GM20000 (cell line): ENCODE measurements around the gene PCED1B.

Experiments used
- DNase-seq: peaks from one replicate; pipeline ENCODE4 v3.0.0; 2012; ENCODE audit warnings: low spot score
- TF ChIP-seq, protein P1 (sequence below): IDR thresholded peaks from 2 replicates; pipeline ENCODE4 v1.5.1; 2012; ENCODE audit warnings: mild to moderate bottlenecking, control low read depth; ENCODE audit errors: extremely low read depth, missing control alignments

PCED1B gene

GRCh38 chr12:47264951-47265350 is 185.5 kb downstream of the PCED1B start:
- no peak for DNase-seq

DNA sequence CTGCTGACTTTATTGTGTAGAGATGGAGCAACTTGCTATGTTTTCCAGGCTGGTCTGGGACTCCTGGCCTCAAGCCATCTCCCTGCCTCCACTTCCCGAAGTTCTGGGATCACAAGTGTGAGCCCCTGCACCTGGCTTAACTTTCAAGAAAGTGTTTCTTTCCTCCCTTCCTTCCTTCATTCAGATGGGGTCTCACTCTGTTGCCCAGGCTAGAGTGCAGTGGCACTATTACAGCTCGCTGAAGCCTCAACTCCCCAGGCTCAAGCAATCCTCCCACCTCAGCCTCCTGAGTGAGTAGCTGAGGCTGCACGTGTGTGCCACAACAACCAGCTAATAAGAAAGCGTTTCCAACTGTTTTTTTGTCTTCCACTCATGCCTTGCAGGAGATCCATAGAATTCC is 186.0 kb downstream of the PCED1B start:
- TF ChIP-seq, protein P1, sequence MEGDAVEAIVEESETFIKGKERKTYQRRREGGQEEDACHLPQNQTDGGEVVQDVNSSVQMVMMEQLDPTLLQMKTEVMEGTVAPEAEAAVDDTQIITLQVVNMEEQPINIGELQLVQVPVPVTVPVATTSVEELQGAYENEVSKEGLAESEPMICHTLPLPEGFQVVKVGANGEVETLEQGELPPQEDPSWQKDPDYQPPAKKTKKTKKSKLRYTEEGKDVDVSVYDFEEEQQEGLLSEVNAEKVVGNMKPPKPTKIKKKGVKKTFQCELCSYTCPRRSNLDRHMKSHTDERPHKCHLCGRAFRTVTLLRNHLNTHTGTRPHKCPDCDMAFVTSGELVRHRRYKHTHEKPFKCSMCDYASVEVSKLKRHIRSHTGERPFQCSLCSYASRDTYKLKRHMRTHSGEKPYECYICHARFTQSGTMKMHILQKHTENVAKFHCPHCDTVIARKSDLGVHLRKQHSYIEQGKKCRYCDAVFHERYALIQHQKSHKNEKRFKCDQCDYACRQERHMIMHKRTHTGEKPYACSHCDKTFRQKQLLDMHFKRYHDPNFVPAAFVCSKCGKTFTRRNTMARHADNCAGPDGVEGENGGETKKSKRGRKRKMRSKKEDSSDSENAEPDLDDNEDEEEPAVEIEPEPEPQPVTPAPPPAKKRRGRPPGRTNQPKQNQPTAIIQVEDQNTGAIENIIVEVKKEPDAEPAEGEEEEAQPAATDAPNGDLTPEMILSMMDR, result no peak
- no peak for DNase-seq

More at GRCh38 chr12:47264951-47265350, 185.5 kb downstream of the PCED1B start:
- TF ChIP-seq, protein P1, result no peak

- DNase-seq, result no peak
- TF ChIP-seq, protein P1, result no peak
Measured at GRCh38 chr12:47267571-47267970, 188.2 kb downstream of the PCED1B start.

DNA sequence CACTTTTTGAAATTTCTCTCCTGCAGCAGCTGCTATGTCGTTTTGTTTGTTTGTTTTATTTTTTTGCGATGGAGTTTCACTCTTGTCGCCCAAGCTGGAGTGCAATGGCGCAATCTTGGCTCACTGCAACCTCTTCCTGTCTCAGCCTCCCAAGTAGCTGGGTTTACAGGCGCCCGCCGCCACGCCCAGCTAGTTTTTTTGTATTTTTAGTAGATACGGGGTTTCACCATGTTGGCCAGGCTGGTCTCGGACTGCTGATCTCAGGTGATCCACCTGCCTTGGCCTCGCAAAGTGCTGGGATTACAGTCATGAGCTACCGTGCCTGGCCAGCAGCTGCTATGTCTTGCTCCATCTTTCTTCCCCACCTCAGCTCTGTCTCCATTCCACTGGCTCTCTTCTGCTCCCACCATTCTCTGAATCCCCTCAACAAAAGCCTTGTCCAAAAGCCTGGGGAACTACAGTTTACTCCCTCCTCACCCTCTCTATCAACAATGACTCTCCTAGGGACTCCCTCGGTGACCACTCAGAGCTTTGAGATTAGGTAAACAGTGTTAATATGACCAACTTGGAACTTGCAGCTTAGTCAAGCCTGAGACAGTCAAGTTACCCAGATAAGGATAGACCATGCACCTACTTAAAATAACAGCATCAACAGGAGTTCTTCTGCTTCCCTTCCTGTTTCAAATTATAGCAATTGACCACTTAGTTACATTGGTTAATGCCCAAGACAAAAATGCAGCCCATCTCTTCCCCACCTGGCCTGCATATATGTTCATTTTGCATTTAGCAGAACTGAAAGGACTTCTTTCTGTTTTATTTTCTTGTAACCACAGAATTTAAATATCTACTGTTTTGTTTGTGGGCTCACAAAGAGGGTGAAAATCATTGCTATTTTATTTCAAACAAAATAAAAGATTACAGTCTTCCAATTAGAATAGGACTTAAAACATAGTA is 189.4 kb downstream of the PCED1B start:
- DNase-seq, result peak; percentile 34
- TF ChIP-seq, protein P1, result no peak

DNA sequence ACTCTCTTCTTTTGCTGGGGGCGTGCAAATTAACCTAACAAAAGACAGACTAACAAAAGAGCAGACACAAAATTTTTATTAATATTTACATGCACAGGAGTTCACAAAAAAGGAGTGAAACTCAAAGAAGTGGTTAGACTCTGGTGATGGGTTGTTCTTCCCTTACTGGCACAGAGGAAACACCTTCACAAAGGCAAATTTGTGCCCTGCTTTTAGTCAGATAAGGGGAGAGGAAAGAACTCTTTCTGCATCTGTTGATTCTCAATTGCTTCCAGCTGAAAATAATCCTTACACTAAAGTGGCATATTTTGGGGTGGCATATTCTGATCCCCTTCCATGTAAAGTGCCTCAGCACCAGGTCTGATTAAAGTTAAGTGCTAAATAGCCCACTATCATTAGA is 190.5 kb downstream of the PCED1B start:
- TF ChIP-seq, protein P1, result no peak
- DNase-seq, result no peak

GRCh38 chr12:47270782-47271664 is 191.6 kb downstream of the PCED1B start:
- DNase-seq, result no peak
- TF ChIP-seq, protein P1, result no peak
